ENCODE measurements around the gene FAM107A. TPM values are rescaled to one million over a fixed set of nuclear protein-coding genes. Genes with fewer than 3 reads are reported as not detected.
A peak's percentile ranks its signal among the peaks of the same experiment; 100 is the strongest.

The FAM107A gene
- total RNA-seq, 3 donors from 2014 or later: 2.2 to 24.1 (median 23.6) TPM

GRCh38 chr3:58556761-58557221, 20.4 kb downstream of the FAM107A start:
- ATAC-seq (no peak), DNase-seq (no peak)
- Histone ChIP-seq H3K36me3 (ENCODE audit: low read depth) (no peaks in the 10 kb centered on the region), H3K4me3 (no peak overlapping the region), H3K9me3 (no peaks in the 10 kb centered on the region), H3K4me1 (ENCODE audit: low read depth) (no peaks in the 10 kb centered on the region)
- TF ChIP-seq, protein P1, sequence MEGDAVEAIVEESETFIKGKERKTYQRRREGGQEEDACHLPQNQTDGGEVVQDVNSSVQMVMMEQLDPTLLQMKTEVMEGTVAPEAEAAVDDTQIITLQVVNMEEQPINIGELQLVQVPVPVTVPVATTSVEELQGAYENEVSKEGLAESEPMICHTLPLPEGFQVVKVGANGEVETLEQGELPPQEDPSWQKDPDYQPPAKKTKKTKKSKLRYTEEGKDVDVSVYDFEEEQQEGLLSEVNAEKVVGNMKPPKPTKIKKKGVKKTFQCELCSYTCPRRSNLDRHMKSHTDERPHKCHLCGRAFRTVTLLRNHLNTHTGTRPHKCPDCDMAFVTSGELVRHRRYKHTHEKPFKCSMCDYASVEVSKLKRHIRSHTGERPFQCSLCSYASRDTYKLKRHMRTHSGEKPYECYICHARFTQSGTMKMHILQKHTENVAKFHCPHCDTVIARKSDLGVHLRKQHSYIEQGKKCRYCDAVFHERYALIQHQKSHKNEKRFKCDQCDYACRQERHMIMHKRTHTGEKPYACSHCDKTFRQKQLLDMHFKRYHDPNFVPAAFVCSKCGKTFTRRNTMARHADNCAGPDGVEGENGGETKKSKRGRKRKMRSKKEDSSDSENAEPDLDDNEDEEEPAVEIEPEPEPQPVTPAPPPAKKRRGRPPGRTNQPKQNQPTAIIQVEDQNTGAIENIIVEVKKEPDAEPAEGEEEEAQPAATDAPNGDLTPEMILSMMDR (IDR thresholded peaks at IDR 0.05): no peak
- intact Hi-C loops (cut with DNase I, micrococcal nuclease): no loop called here

DNA sequence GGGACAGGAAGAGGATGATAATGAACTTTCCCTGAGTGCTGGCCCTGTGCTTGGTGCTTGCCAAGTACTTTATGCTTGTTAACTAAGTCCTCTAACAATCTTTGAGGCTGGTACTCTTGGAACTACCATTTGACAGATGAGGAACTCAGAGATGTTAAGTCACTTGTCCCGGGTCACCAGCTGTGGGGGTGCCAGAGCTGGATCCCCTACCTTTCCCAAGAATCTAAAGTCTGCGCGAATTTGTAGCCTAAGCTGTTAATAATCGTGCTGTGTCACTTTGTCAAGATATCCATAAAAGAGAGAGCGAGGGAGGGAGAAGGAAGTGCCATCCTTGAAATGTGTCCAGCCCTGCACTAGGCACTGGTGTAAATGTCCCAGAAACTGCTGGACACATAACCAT, 21.2 kb downstream of the FAM107A start:
- H3K36me3 ChIP-seq (ENCODE audit: low read depth): no peaks in the 10 kb centered on the region
- TF ChIP-seq, protein P1 (IDR thresholded peaks at IDR 0.05): no peak
- H3K4me1 ChIP-seq (ENCODE audit: low read depth): no peaks in the 10 kb centered on the region
- intact Hi-C loops (cut with DNase I, micrococcal nuclease): no loop called here
- no peak overlapping the region for H3K4me3 ChIP-seq
- no peak for ATAC-seq
- H3K9me3 ChIP-seq: no peaks in the 10 kb centered on the region
- no peak for DNase-seq

- Histone ChIP-seq H3K36me3 (ENCODE audit: low read depth) (no peaks in the 10 kb centered on the region), H3K4me1 (ENCODE audit: low read depth) (no peaks in the 10 kb centered on the region), H3K4me3 (no peak overlapping the region), H3K9me3 (no peaks in the 10 kb centered on the region)
- no peak for DNase-seq
- TF ChIP-seq, protein P1 (IDR thresholded peaks at IDR 0.05): no peak
- ATAC-seq: no peak
- intact Hi-C loops (cut with DNase I, micrococcal nuclease): no loop called here
These were observed 22.0 kb downstream of the FAM107A start for GRCh38 chr3:58555203-58555602.

- no peaks in the 10 kb centered on the region for H3K4me1 ChIP-seq (ENCODE audit: low read depth)
- no peaks in the 10 kb centered on the region for H3K9me3 ChIP-seq
- DNase-seq (no peak), ATAC-seq (peak; percentile 18)
- no peaks in the 10 kb centered on the region for H3K36me3 ChIP-seq (ENCODE audit: low read depth)
- H3K4me3 ChIP-seq: no peak overlapping the region
- TF ChIP-seq, protein P1 (IDR thresholded peaks at IDR 0.05): no peak
- intact Hi-C loops (cut with DNase I, micrococcal nuclease): no loop called here
These were observed 24.2 kb downstream of the FAM107A start for GRCh38 chr3:58553003-58553402.

DNA sequence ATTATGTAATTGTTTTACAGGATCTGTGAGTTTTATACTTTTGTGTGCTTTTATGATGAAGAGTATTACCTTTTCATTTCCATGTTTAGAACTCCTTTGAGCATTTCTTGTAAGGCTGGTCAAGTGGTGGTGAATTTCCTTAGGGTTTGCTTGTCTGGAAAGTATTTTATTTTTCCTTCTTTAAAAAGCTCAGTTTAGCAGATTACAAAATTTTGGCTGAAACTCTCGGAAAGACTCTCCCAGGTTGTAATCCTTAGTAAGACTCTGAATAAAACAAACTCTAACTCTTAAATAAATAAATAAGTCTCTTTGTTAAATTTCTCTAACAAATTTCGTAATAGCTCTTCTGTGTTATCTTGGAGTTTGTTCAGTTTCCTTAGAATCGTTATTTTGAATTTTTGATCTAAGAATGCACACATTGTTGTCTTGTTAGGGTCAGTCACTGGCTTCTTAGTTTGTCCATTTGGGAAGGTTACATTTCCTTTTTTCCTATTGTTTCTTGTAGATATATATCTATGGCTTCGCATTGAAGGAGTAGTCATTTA, 25.5 kb downstream of the FAM107A start:
- Histone ChIP-seq H3K4me1 (ENCODE audit: low read depth) (no peaks in the 10 kb centered on the region), H3K36me3 (ENCODE audit: low read depth) (no peaks in the 10 kb centered on the region), H3K4me3 (no peak overlapping the region), H3K9me3 (no peaks in the 10 kb centered on the region)
- DNase-seq (no peak), ATAC-seq (no peak)
- intact Hi-C loops (cut with DNase I, micrococcal nuclease): no loop called here
- TF ChIP-seq, protein P1 (IDR thresholded peaks at IDR 0.05): no peak

GRCh38 chr3:58544541-58544940, 32.6 kb downstream of the FAM107A start:
- Histone ChIP-seq H3K4me1 (ENCODE audit: low read depth) (no peaks in the 10 kb centered on the region), H3K9me3 (no peaks in the 10 kb centered on the region), H3K4me3 (no peak overlapping the region), H3K36me3 (ENCODE audit: low read depth) (no peaks in the 10 kb centered on the region)
- intact Hi-C loops (cut with DNase I, micrococcal nuclease): no loop called here
- no peak for DNase-seq
- TF ChIP-seq, protein P1 (IDR thresholded peaks at IDR 0.05): no peak
- ATAC-seq: no peak

Measured in mucosa of descending colon (tissue), 3 donors.